HepG2 (cell line): ENCODE results near the gene PRICKLE3. TPM values are rescaled to one million over a fixed set of nuclear protein-coding genes. Genes with fewer than 3 reads are reported as not detected.
A peak's percentile ranks its signal among the peaks of the same experiment; 100 is the strongest.

Experiments used
- GABPB1 ChIP-seq: IDR thresholded peaks from 2 replicates; pipeline ENCODE4 v1.6.1; 2016; ENCODE audit warnings: mild to moderate bottlenecking, missing genetic modification reagents, moderate library complexity, missing compliant biosample characterization
- HIVEP1 ChIP-seq: sonication (generic); formaldehyde crosslinking; IDR thresholded peaks from 2 replicates; pipeline ENCODE4 v1.4.0; 2020; ENCODE audit warnings: mild to moderate bottlenecking, missing genetic modification reagents
- HMGA1 ChIP-seq: sonication (generic); formaldehyde crosslinking; conservative IDR thresholded peaks from 2 replicates; pipeline ENCODE4 v1.4.0; 2020; ENCODE audit warnings: missing genetic modification reagents
- HNRNPLL ChIP-seq: fragments of 200-400 bp; formaldehyde crosslinking; IDR thresholded peaks from 2 replicates; pipeline ENCODE4 v1.6.1; 2017; ENCODE audit warnings: mild to moderate bottlenecking, low read depth, low read length; ENCODE audit not compliant: poor library complexity, severe bottlenecking
- RBFOX2 ChIP-seq: fragments of 200-400 bp; formaldehyde crosslinking; IDR thresholded peaks from 2 replicates; pipeline ENCODE4 v1.6.1; 2017; ENCODE audit warnings: low read depth, mild to moderate bottlenecking, low read length
- SNAI1 ChIP-seq: sonication (generic); formaldehyde crosslinking; IDR thresholded peaks from 2 replicates; pipeline ENCODE4 v1.5.0; 2020; ENCODE audit warnings: mild to moderate bottlenecking, missing genetic modification reagents, borderline replicate concordance
- STAG1 ChIP-seq: sonication (generic); formaldehyde crosslinking; IDR thresholded peaks from 2 replicates; pipeline ENCODE4 v1.4.0; 2020; ENCODE audit warnings: missing genetic modification reagents
- U2AF1 ChIP-seq: fragments of 200-400 bp; formaldehyde crosslinking; optimal IDR thresholded peaks from 2 replicates; pipeline ENCODE3; 2017; ENCODE audit warnings: mild to moderate bottlenecking, low read depth, low read length
- YY1 ChIP-seq: IDR thresholded peaks from 2 replicates; pipeline ENCODE4 v1.6.1; 2011; ENCODE audit warnings: low read length, low read depth, moderate library complexity, mild to moderate bottlenecking; ENCODE audit not compliant: insufficient read depth, insufficient replicate concordance
- ZFYVE20 ChIP-seq: sonication (generic); formaldehyde crosslinking; IDR thresholded peaks from 2 replicates; pipeline ENCODE4 v1.8.0; 2023; ENCODE audit warnings: low read depth, mild to moderate bottlenecking, moderate library complexity, missing genetic modification reagents, borderline replicate concordance
- ZNF343 ChIP-seq: sonication (generic); formaldehyde crosslinking; IDR thresholded peaks from 2 replicates; pipeline ENCODE4 v1.4.0; 2020; ENCODE audit warnings: mild to moderate bottlenecking, missing genetic modification reagents
- polyA plus RNA-seq, 8 experiments: library from polyadenylated mRNA; depleted of rRNA in 3 of 8; stranded (reverse) in 7 of 8; unstranded in 1 of 8; fragments of >200 nt; fragmentation: Illumina TruSeq in 4 of 8; extraction: Trizol in 4 of 8; gene quantifications; 2 replicates each; pipeline versions ENCODE4 v1.2.1 to v1.2.3, GENCODE V29; 2011 to 2016; ENCODE audit warnings: low read depth in 4 of 8, missing spikeins in 1 of 8, mixed read lengths in 1 of 8; ENCODE audit not compliant: insufficient read depth in 1 of 8
- total RNA-seq, 5 experiments: library from RNA; depleted of rRNA; stranded (reverse); fragments of >200 nt; fragmentation: Illumina TruSeq; extraction: Trizol; gene quantifications; 2 replicates each; pipeline ENCODE4 v1.2.3, GENCODE V29; 2016; ENCODE audit warnings: low read depth in 1 of 5
- TF ChIP-seq, protein P1 (sequence below): sonication (generic); formaldehyde crosslinking; IDR thresholded peaks from 2 replicates; pipeline ENCODE4 v1.5.1; 2020; ENCODE audit warnings: mild to moderate bottlenecking, missing genetic modification reagents, moderate library complexity
- TF ChIP-seq, protein P2 (sequence below): fragments of 450-650 bp; IDR thresholded peaks from 2 replicates; pipeline ENCODE4 v1.6.1; 2016
- TF ChIP-seq, protein P3 (sequence below): sonication (generic); formaldehyde crosslinking; IDR thresholded peaks from 2 replicates; pipeline ENCODE4 v1.8.1; 2023; ENCODE audit warnings: mild to moderate bottlenecking, moderate library complexity, missing genetic modification reagents
- TF ChIP-seq, protein P4 (sequence below): sonication (generic); formaldehyde crosslinking; IDR thresholded peaks from 2 replicates; pipeline ENCODE4 v1.4.0; 2020; ENCODE audit warnings: missing genetic modification reagents
- TF ChIP-seq, protein P5 (sequence below): sonication (generic); formaldehyde crosslinking; IDR thresholded peaks from 2 replicates; pipeline ENCODE4 v1.5.1; 2020; ENCODE audit warnings: missing genetic modification reagents, mild to moderate bottlenecking, borderline replicate concordance

The PRICKLE3 gene
- total and polyA plus RNA-seq, 2 of the 13 experiments (the other 11 are each of a cell fraction or from before 2014, with no cell fraction given): 2.6 TPM

DNA sequence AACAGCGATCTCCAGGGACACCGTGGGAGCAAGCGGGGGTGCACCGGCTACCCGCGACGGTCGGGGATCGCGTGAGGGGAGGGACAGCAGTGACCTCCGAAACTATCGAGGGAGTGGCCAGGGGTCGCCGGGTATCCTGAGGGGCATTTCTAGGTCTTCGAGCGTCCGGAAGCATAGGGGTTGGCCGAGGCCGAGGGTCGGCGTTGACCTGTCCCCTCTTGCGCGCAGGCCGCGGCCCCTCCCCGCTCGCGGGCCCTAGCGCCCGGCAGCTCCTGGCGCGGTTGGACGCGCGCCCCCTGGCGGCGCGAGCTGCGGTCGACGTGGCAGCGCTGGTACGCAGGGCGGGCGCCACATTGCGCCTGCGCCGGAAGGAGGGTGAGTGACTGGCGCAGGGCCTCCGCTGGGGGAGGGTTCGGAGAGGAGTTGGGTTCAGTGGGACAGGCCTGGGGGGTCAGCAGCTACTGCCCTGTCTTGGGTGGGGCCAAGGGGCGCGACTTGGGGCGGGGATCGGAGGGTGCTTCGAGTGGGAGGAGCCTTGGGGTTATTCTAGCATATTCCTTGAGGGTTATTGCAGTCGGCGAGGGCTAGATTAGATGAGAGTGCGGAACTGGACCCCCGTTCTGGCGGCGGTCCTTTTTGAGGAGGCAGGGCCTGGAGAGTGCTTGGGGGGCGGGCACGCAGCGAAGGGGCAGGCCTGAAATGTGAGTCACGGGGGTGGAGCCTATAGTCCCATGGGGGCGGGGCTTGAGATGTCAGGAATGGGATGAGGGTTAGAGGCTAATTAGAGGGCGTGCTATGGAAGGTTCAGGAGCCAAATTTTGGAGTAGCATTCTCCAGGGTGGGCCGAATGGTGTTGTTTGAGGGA is 22.4 kb downstream of the PRICKLE3 start (continued):
- TF ChIP-seq, protein P1, sequence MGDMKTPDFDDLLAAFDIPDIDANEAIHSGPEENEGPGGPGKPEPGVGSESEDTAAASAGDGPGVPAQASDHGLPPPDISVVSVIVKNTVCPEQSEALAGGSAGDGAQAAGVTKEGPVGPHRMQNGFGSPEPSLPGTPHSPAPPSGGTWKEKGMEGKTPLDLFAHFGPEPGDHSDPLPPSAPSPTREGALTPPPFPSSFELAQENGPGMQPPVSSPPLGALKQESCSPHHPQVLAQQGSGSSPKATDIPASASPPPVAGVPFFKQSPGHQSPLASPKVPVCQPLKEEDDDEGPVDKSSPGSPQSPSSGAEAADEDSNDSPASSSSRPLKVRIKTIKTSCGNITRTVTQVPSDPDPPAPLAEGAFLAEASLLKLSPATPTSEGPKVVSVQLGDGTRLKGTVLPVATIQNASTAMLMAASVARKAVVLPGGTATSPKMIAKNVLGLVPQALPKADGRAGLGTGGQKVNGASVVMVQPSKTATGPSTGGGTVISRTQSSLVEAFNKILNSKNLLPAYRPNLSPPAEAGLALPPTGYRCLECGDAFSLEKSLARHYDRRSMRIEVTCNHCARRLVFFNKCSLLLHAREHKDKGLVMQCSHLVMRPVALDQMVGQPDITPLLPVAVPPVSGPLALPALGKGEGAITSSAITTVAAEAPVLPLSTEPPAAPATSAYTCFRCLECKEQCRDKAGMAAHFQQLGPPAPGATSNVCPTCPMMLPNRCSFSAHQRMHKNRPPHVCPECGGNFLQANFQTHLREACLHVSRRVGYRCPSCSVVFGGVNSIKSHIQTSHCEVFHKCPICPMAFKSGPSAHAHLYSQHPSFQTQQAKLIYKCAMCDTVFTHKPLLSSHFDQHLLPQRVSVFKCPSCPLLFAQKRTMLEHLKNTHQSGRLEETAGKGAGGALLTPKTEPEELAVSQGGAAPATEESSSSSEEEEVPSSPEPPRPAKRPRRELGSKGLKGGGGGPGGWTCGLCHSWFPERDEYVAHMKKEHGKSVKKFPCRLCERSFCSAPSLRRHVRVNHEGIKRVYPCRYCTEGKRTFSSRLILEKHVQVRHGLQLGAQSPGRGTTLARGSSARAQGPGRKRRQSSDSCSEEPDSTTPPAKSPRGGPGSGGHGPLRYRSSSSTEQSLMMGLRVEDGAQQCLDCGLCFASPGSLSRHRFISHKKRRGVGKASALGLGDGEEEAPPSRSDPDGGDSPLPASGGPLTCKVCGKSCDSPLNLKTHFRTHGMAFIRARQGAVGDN (CRISPR knock-in tag): peak; percentile 73
- TF ChIP-seq HIVEP1 (CRISPR knock-in tag) (no peak), RBFOX2 (peak; percentile 78), ZNF343 (CRISPR knock-in tag) (no peak), HMGA1 (CRISPR knock-in tag) (no peak), ZFYVE20 (CRISPR knock-in tag) (no peak), SNAI1 (CRISPR knock-in tag) (no peak), GABPB1 (CRISPR knock-in tag) (0 out of 2 replicates have a peak, but pooled peaks have one; percentile 25), STAG1 (CRISPR knock-in tag) (peak; percentile 62), HNRNPLL (peak; percentile 84), U2AF1 (no peak), YY1 (peak; percentile 65)
- TF ChIP-seq, protein P2, sequence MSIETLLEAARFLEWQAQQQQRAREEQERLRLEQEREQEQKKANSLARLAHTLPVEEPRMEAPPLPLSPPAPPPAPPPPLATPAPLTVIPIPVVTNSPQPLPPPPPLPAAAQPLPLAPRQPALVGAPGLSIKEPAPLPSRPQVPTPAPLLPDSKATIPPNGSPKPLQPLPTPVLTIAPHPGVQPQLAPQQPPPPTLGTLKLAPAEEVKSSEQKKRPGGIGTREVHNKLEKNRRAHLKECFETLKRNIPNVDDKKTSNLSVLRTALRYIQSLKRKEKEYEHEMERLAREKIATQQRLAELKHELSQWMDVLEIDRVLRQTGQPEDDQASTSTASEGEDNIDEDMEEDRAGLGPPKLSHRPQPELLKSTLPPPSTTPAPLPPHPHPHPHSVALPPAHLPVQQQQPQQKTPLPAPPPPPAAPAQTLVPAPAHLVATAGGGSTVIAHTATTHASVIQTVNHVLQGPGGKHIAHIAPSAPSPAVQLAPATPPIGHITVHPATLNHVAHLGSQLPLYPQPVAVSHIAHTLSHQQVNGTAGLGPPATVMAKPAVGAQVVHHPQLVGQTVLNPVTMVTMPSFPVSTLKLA: no peak
- TF ChIP-seq, protein P3, sequence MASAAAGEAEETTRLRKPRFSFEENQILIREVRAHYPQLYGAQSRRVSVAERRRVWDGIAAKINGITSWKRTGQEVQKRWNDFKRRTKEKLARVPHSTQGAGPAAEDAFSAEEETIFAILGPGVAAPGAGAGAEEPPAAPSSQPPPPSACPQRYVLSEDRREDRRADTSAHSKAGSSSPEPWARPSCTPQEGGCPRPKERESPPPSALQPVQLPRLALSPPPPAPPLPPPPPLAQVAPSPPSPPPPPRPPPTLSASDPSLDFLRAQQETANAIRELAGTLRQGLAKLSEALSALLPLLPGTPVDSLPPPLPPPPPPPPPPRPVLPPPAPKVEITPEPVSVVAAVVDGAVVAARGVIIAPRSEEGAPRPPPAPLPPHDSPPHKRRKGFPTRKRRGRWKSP: peak; percentile 60; the same call in 1 of the 2 replicates
- TF ChIP-seq, protein P4, sequence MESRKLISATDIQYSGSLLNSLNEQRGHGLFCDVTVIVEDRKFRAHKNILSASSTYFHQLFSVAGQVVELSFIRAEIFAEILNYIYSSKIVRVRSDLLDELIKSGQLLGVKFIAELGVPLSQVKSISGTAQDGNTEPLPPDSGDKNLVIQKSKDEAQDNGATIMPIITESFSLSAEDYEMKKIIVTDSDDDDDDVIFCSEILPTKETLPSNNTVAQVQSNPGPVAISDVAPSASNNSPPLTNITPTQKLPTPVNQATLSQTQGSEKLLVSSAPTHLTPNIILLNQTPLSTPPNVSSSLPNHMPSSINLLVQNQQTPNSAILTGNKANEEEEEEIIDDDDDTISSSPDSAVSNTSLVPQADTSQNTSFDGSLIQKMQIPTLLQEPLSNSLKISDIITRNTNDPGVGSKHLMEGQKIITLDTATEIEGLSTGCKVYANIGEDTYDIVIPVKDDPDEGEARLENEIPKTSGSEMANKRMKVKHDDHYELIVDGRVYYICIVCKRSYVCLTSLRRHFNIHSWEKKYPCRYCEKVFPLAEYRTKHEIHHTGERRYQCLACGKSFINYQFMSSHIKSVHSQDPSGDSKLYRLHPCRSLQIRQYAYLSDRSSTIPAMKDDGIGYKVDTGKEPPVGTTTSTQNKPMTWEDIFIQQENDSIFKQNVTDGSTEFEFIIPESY (CRISPR knock-in tag): peak; percentile 64; the same call in 1 of the 2 replicates
- TF ChIP-seq, protein P5, sequence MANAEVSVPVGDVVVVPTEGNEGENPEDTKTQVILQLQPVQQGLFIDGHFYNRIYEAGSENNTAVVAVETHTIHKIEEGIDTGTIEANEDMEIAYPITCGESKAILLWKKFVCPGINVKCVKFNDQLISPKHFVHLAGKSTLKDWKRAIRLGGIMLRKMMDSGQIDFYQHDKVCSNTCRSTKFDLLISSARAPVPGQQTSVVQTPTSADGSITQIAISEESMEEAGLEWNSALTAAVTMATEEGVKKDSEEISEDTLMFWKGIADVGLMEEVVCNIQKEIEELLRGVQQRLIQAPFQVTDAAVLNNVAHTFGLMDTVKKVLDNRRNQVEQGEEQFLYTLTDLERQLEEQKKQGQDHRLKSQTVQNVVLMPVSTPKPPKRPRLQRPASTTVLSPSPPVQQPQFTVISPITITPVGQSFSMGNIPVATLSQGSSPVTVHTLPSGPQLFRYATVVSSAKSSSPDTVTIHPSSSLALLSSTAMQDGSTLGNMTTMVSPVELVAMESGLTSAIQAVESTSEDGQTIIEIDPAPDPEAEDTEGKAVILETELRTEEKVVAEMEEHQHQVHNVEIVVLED: 0 out of 2 replicates have a peak, but pooled peaks have one; percentile 36
